Prostate gland (tissue), 2 donors: ENCODE data around the gene CORO1A. TPM values are rescaled to one million over a fixed set of nuclear protein-coding genes. Genes with fewer than 3 reads are reported as not detected.
"Not testable (repeated sequence)": the region's sequence is repeated elsewhere in the genome, so short reads cannot be mapped to it uniquely, and the experiment has no call there.

Source experiments
- DNase-seq: peaks from one replicate; pipeline ENCODE4 v3.0.0-alpha.2; 2019; ENCODE audit warnings: low spot score
- H3K27ac ChIP-seq, 2 donors: fragments of 200-600 bp; sonication (generic); 2 replicates each; pipeline ENCODE4 v1.5.1; 2017 to 2019
- H3K27me3 ChIP-seq: fragments of 200-600 bp; sonication (generic); replicated peaks from 2 replicates; pipeline ENCODE4 v1.5.1; 2019; ENCODE audit not compliant: insufficient read depth
- H3K36me3 ChIP-seq, 2 donors: fragments of 200-600 bp; sonication (generic); 1 replicate in 1 of 2; 2 replicates in 1 of 2; pipeline versions ENCODE4 v1.5.1 to v1.8.1; 2017 to 2019
- H3K4me1 ChIP-seq: fragments of 200-600 bp; sonication (generic); replicated peaks from 2 replicates; pipeline ENCODE4 v1.5.1; 2019
- H3K4me3 ChIP-seq, 2 donors: fragments of 200-600 bp; sonication (generic); 2 replicates each; pipeline ENCODE4 v1.5.1; 2017 to 2019
- H3K9me3 ChIP-seq: fragments of 200-600 bp; sonication (generic); 2 replicates; pipeline ENCODE4 v1.5.1; 2017
- POLR2A ChIP-seq: fragments of 450-650 bp; IDR thresholded peaks from one replicate; pipeline ENCODE4 v1.6.1; 2016; ENCODE audit warnings: antibody characterized with exemption, mild to moderate bottlenecking
- POLR2AphosphoS5 ChIP-seq: sonication (generic); formaldehyde crosslinking; IDR thresholded peaks from one replicate; pipeline ENCODE4 v1.6.1; 2017; ENCODE audit warnings: antibody characterized with exemption
- WGBS: methylation state at CpG from one replicate; pipeline ENCODE4 v1.1.5; 2018; 5-methylcytosine and 5-hydroxymethylcytosine counted together
- intact Hi-C: fragments of 100-400 bp; cut with DNase I; formaldehyde crosslinking; loops from one replicate; pipeline ENCODE4 v1.14.2; 2022
- total RNA-seq, 2 donors: library from RNA; depleted of rRNA; stranded (reverse); fragments of >200 nt; gene quantifications; one replicate each; pipeline ENCODE4 v1.1.0, GENCODE V29; 2016
- TF ChIP-seq, protein P1 (sequence below), 4 experiments: fragments of 200-600 bp in 2 of 4; fragments of 450-650 bp in 2 of 4; sonication (generic) in 2 of 4; IDR thresholded peaks; 1 replicate in 3 of 4; 2 replicates in 1 of 4; pipeline ENCODE4 v1.5.1; 2016 to 2019; ENCODE audit warnings: antibody characterized with exemption in 4 of 4, mild to moderate bottlenecking in 2 of 4, moderate library complexity in 2 of 4

CORO1A gene
- total RNA-seq, 2 donors from 2014 or later: 8.9 to 14.7 TPM

DNA sequence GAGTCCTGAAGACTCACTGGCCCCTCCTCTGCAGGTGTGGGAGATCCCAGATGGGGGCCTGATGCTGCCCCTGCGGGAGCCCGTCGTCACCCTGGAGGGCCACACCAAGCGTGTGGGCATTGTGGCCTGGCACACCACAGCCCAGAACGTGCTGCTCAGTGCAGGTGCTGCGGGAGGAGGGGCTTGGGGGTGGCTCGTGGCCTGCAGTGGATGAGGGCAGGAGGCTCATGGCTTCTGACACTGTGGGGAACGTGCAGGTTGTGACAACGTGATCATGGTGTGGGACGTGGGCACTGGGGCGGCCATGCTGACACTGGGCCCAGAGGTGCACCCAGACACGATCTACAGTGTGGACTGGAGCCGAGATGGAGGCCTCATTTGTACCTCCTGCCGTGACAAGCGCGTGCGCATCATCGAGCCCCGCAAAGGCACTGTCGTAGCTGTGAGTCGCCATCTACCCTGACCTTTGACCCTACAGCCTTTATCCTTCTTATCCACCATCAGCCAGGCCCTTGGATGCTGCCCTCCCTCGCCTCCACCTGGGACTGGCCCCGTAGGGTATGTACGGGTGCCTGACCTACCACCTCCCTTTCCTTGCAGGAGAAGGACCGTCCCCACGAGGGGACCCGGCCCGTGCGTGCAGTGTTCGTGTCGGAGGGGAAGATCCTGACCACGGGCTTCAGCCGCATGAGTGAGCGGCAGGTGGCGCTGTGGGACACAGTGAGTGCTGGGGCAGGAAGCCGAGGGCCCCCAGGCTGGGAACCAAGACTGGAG is 3.6 kb downstream of the CORO1A start:
- Histone ChIP-seq H3K27me3 (no peaks in the 10 kb centered on the region), H3K27ac (no peak overlapping the region), H3K36me3 (no peaks in the 10 kb centered on the region), H3K4me1 (no peaks in the 10 kb centered on the region), H3K9me3 (no peaks in the 10 kb centered on the region), H3K4me3 (no peak overlapping the region)
- intact Hi-C loops: no loop called here
- DNase-seq: peak; percentile 44
- 54% methylated on average over 35 of the region's 36 CpGs for WGBS
- TF ChIP-seq, protein P1, sequence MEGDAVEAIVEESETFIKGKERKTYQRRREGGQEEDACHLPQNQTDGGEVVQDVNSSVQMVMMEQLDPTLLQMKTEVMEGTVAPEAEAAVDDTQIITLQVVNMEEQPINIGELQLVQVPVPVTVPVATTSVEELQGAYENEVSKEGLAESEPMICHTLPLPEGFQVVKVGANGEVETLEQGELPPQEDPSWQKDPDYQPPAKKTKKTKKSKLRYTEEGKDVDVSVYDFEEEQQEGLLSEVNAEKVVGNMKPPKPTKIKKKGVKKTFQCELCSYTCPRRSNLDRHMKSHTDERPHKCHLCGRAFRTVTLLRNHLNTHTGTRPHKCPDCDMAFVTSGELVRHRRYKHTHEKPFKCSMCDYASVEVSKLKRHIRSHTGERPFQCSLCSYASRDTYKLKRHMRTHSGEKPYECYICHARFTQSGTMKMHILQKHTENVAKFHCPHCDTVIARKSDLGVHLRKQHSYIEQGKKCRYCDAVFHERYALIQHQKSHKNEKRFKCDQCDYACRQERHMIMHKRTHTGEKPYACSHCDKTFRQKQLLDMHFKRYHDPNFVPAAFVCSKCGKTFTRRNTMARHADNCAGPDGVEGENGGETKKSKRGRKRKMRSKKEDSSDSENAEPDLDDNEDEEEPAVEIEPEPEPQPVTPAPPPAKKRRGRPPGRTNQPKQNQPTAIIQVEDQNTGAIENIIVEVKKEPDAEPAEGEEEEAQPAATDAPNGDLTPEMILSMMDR (IDR thresholded peaks at IDR 0.05): peak in 3 of 4 experiments; percentile 41 to 73 (median 45)
- no peak for TF ChIP-seq POLR2A

GRCh38 chr16:30187556-30187865 is 4.1 kb downstream of the CORO1A start:
- Histone ChIP-seq H3K9me3 (no peaks in the 10 kb centered on the region), H3K4me3 (no peak overlapping the region), H3K27ac (no peak overlapping the region), H3K4me1 (no peaks in the 10 kb centered on the region), H3K27me3 (no peaks in the 10 kb centered on the region), H3K36me3 (no peaks in the 10 kb centered on the region)
- DNase-seq: no peak
- TF ChIP-seq, protein P1 (IDR thresholded peaks at IDR 0.05): no peak
- TF ChIP-seq POLR2A: no peak
- no peak for TF ChIP-seq POLR2AphosphoS5
- WGBS: 64% methylated on average over 6 of the region's 9 CpGs
- intact Hi-C loops: no loop called here

DNA sequence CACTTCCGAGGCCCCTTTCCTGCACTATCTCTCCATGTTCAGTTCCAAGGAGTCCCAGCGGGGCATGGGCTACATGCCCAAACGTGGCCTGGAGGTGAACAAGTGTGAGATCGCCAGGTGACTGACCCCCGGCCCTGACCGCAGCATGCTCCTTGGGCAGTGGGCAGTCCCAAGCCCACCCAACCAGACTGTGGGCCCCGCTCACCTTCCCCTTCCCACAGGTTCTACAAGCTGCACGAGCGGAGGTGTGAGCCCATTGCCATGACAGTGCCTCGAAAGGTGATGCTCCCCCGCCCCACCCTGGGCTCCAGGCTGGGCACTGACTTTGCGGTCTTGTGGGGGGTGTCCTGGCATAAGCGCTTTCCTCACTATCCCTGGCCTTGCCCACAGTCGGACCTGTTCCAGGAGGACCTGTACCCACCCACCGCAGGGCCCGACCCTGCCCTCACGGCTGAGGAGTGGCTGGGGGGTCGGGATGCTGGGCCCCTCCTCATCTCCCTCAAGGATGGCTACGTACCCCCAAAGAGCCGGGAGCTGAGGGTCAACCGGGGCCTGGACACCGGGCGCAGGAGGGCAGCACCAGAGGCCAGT is 4.7 kb downstream of the CORO1A start:
- Histone ChIP-seq H3K9me3 (no peaks in the 10 kb centered on the region), H3K36me3 (no peaks in the 10 kb centered on the region), H3K27ac (no peak overlapping the region), H3K4me1 (no peaks in the 10 kb centered on the region), H3K4me3 (no peak overlapping the region), H3K27me3 (no peaks in the 10 kb centered on the region)
- DNase-seq: no peak
- TF ChIP-seq POLR2AphosphoS5 (no peak), POLR2A (no peak)
- TF ChIP-seq, protein P1 (IDR thresholded peaks at IDR 0.05): no peak
- intact Hi-C loops: no loop called here
- 95% methylated on average over 23 of the region's 23 CpGs for WGBS

DNA sequence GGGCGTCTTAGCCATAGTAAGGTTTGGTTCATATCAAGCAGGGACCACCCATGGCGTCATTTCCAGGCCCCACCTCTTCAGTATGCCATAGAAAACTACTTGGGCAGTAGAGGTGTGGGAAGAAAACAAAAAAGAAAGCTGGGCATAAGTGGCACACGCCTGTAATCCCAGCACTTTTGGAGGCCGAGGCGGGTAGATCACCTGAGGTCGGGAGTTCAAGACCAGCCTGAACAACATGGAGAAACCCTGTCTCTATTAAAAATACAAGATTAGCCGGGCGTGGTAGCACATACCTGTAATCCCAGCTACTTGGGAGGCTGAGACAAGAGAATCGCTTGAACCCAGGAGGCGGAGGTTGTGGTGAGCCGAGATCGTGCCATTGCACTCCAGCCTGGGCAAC is 7.8 kb downstream of the CORO1A start:
- H3K27ac ChIP-seq, DNase-seq, H3K4me1 ChIP-seq, H3K36me3 ChIP-seq, H3K9me3 ChIP-seq, H3K27me3 ChIP-seq, H3K4me3 ChIP-seq, intact Hi-C loops: not testable (repeated sequence)
- WGBS: 97% methylated on average over 6 of the region's 12 CpGs

GRCh38 chr16:30193098-30193497 is 9.7 kb downstream of the CORO1A start:
- H3K4me1 ChIP-seq, H3K4me3 ChIP-seq, H3K36me3 ChIP-seq, H3K27me3 ChIP-seq, H3K9me3 ChIP-seq, intact Hi-C loops, H3K27ac ChIP-seq, DNase-seq: not testable (repeated sequence)
- WGBS: no CpG with 5 or more reads among the region's 21 CpGs

GRCh38 chr16:30193615-30194014 is 10.2 kb downstream of the CORO1A start, which contains the start of the genes BOLA2B and SLX1A:
BOLA2B (minus strand) TSS chr16:30193666; CDS start chr16:30193595, 71 bp downstream.
SLX1A (plus strand) TSS chr16:30193875; CDS start chr16:30194085, 210 bp downstream.
- DNase-seq, H3K36me3 ChIP-seq, H3K4me1 ChIP-seq, intact Hi-C loops, H3K9me3 ChIP-seq, H3K27ac ChIP-seq, H3K27me3 ChIP-seq: not testable (repeated sequence)
- no CpG with 5 or more reads among the region's 34 CpGs for WGBS
- peak within 1 kb of the TSS; percentile 24 to 29 for H3K4me3 ChIP-seq

DNA sequence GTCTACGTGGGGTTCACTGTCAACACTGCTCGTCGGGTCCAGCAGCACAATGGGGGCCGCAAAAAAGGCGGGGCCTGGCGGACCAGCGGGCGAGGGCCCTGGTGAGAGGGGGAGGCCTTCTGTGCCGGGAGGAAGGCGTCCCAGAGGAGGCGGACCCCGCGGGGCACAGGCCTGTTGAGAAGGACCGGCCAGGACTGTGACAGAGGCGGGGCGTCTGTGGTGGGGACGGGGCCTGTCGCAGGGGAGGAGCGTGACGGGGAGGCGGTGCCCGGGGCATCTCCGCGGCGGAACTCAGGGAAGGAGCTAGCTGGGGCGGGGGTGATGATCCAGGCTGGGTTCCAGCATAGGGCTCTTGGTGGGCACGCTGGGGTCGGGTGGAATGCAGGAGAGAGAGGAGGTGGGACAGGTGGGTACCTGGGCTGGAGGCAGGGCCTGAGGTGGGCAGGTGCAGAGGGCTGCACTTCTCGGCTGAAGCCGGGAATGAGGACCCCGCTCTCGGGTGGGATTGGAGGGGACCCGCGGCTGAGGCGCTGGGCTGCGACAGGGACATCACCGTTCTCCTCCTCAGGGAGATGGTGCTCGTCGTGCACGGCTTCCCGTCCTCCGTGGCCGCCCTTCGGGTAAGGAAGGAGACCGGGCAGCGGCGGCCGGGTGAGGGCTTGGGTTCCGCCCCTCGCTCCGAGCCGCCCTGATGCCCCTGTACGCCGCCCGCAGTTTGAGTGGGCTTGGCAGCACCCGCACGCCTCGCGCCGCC is 10.9 kb downstream of the CORO1A start:
- DNase-seq: not testable (repeated sequence)
- 0% methylated on average over 13 of the region's 60 CpGs for WGBS
- peak overlapping the region; percentile 24 to 29 for H3K4me3 ChIP-seq

DNA sequence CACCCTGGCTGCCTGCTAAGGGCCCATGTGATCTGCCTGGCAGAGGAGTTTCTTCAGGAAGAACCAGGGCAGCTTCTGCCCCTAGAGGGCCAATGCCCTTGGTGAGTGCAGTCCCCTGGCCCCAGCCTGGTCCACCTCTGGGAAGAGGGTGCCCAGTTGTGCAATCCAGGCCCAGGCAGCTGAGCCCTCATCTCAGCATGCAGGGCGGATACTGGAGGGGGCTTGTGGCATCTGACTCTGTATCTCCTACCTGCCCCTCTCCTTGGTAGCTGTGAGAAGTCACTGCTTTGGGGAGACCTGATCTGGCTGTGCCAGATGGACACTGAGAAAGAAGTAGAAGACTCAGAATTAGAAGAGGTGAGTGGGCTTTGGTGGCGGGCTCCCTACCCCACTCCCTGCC is 13.6 kb downstream of the CORO1A start:
- intact Hi-C loops, DNase-seq, H3K27ac ChIP-seq, H3K36me3 ChIP-seq, H3K4me1 ChIP-seq, H3K9me3 ChIP-seq, H3K4me3 ChIP-seq, H3K27me3 ChIP-seq: not testable (repeated sequence)
- no CpG with 5 or more reads among the region's 2 CpGs for WGBS

More for the DNA sequence above, 10.9 kb downstream of the CORO1A start:
- H3K27ac ChIP-seq, H3K9me3 ChIP-seq, H3K4me1 ChIP-seq, H3K36me3 ChIP-seq, H3K27me3 ChIP-seq, intact Hi-C loops: not testable (repeated sequence)

- H3K27me3 ChIP-seq, H3K4me1 ChIP-seq, H3K9me3 ChIP-seq, H3K27ac ChIP-seq, H3K36me3 ChIP-seq, DNase-seq, H3K4me3 ChIP-seq, intact Hi-C loops: not testable (repeated sequence)
- no CpG with 5 or more reads among the region's 3 CpGs for WGBS
These were observed 15.6 kb downstream of the CORO1A start, which contains the start of gene SULT1A3 for GRCh38 chr16:30199049-30199448. SULT1A3 (plus strand) TSS chr16:30199255; CDS start chr16:30200729, 1,474 bp downstream.
